Measurements from ENCODE around the gene BST2. TPM values are rescaled to one million over a fixed set of nuclear protein-coding genes. Genes with fewer than 3 reads are reported as not detected.

BST2 gene
- total and polyA plus RNA-seq, 2 of the 4 experiments (the other 2 are of a cell fraction): 0.18 to 0.92 TPM

GRCh38 chr19:17365361-17365760, 40.1 kb downstream of the BST2 start:
- Histone ChIP-seq H2AFZ (replicated peaks; ENCODE audit: low read length, poor library complexity) (no peak overlapping the region), H2BK120ac (ENCODE audit: low read depth, low read length) (no peak overlapping the region), H3K9me1 (ENCODE audit: insufficient read depth, low read length) (peaks cover 2% of the 10 kb centered on the region; the same call in 1 of the 2 replicates), H3K56ac (ENCODE audit: extremely low read depth, insufficient read depth, low read length) (no peak overlapping the region), H3K27me3 (ENCODE audit: control insufficient read depth, insufficient read depth, low read length) (peaks cover 11% of the 10 kb centered on the region), H3K4me2 (ENCODE audit: low read depth, low read length) (no peak overlapping the region), H3K4me3 (ENCODE audit: insufficient read depth, low read depth, low read length) (no peak overlapping the region), H3K18ac (ENCODE audit: low read depth, low read length) (no peak overlapping the region), H3K9ac (ENCODE audit: low read depth, low read length) (no peak overlapping the region), H3K14ac (replicated peaks; ENCODE audit: low read depth, low read length) (no peak overlapping the region), H3K4me1 (ENCODE audit: control insufficient read depth, insufficient read depth, low read length) (peaks cover 2% of the 10 kb centered on the region; the same call in 1 of the 2 replicates), H3K79me1 (ENCODE audit: low read depth in 1 of 2, low read length in 2 of 2) (no peaks in the 10 kb centered on the region), H2BK15ac (ENCODE audit: low read depth, low read length) (no peak overlapping the region), H4K91ac (ENCODE audit: insufficient read depth, low read depth, low read length) (no peak overlapping the region), H2AK9ac (replicated peaks; ENCODE audit: low read depth, low read length, poor library complexity) (no peak overlapping the region), H3K36me3 (ENCODE audit: control insufficient read depth, insufficient read depth, low read length) (no peaks in the 10 kb centered on the region), H2BK20ac (ENCODE audit: low read depth, low read length) (no peak overlapping the region), H2AK5ac (ENCODE audit: low read depth, low read length) (no peak overlapping the region), H4K20me1 (ENCODE audit: insufficient read depth, low read length) (no peaks in the 10 kb centered on the region), H2BK5ac (ENCODE audit: low read depth, low read length, poor library complexity, severe bottlenecking) (no peak overlapping the region), H4K8ac (ENCODE audit: low read depth in 2 of 2, low read length in 2 of 2) (no peak overlapping the region), H3K23ac (ENCODE audit: low read depth, low read length) (no peak overlapping the region), H3K4ac (ENCODE audit: low read depth, low read length) (no peak overlapping the region), H3K27ac (ENCODE audit: insufficient read depth, low read length) (no peak overlapping the region), H3K9me3 (ENCODE audit: control insufficient read depth, insufficient read depth, low read length) (no peaks in the 10 kb centered on the region), H4K5ac (ENCODE audit: low read depth, low read length) (no peak overlapping the region)
- DNase-seq (no peak), ATAC-seq (ENCODE audit: low read depth) (no peak)
- WGBS, 2 experiments (ENCODE audit: extremely low coverage in 2 of 2, insufficient read length in 1 of 2): 87% methylated on average over 20 of the region's 22 CpGs; no CpG with 5 or more reads in 1 of the 2 experiments
- POLR2A ChIA-PET (ENCODE audit: unreplicated experiment): no interaction called here
- TF ChIP-seq CTCF (conservative IDR thresholded peaks at IDR 0.05; ENCODE audit: low read depth, low read length): no peak
- TF ChIP-seq NFE2L2 (IDR thresholded peaks at IDR 0.05; ENCODE audit: low read depth, low read length): no peak
- no peak for TF ChIP-seq MXI1 (IDR thresholded peaks at IDR 0.05; ENCODE audit: borderline replicate concordance, low read depth, low read length)
- no peak for TF ChIP-seq BHLHE40 (IDR thresholded peaks at IDR 0.05; ENCODE audit: low read depth, low read length)
- no peak for TF ChIP-seq RFX5 (IDR thresholded peaks at IDR 0.05; ENCODE audit: low read depth, low read length)
- TF ChIP-seq RCOR1 (IDR thresholded peaks at IDR 0.05; ENCODE audit: insufficient replicate concordance, low read length): no peak
- no peak for TF ChIP-seq USF2 (IDR thresholded peaks at IDR 0.05; ENCODE audit: low read depth, low read length)
- no peak for TF ChIP-seq POLR2A (IDR thresholded peaks at IDR 0.05; ENCODE audit: low read depth, low read length)
- TF ChIP-seq SMC3 (IDR thresholded peaks at IDR 0.05; ENCODE audit: low read depth, low read length): no peak
- TF ChIP-seq MAFK (IDR thresholded peaks at IDR 0.05; ENCODE audit: low read depth, low read length): no peak
- no peak for TF ChIP-seq ELK1 (IDR thresholded peaks at IDR 0.05; ENCODE audit: borderline replicate concordance, low read depth, low read length)
- no peak for TF ChIP-seq FOS (IDR thresholded peaks at IDR 0.05; ENCODE audit: low read depth, low read length)
- no peak for TF ChIP-seq MAZ (IDR thresholded peaks at IDR 0.05; ENCODE audit: borderline replicate concordance, low read depth, low read length)
- TF ChIP-seq CHD1 (IDR thresholded peaks at IDR 0.05; ENCODE audit: low read depth, low read length): no peak
- TF ChIP-seq CEBPB (IDR thresholded peaks at IDR 0.05; ENCODE audit: low read depth, low read length): no peak
- TF ChIP-seq RAD21 (IDR thresholded peaks at IDR 0.05; ENCODE audit: low read length): no peak
- intact Hi-C loops (cut with micrococcal nuclease): no loop called here
- CTCF ChIA-PET: interaction anchor here (0.6 kb wide), 1 partner anchor 56 kb away, joined by 3 read pairs; no protein-coding TSS in a partner anchor
- dilution Hi-C loops (cut with HindIII; ENCODE audit: low sequenced_read_pairs, unreplicated experiment): no loop called here
- no TSS peak for BruUV-seq (replicated peaks)
- in situ Hi-C loops (cut with MboI; ENCODE audit: low sequenced_read_pairs): no loop called here

Measured in IMR-90 (cell line).